WI38 (cell line): ENCODE data around the gene CTAGE1.

ENCODE experiments used
- H3K4me3 ChIP-seq: 2 replicates; pipeline ENCODE4 v1.5.1; 2011; ENCODE audit warnings: low read depth, mild to moderate bottlenecking, control low read depth, low read length
- CTCF ChIP-seq: IDR thresholded peaks from 2 replicates; pipeline ENCODE4 v1.5.1; 2012; ENCODE audit warnings: low read depth, mild to moderate bottlenecking, control low read depth, low read length

CTAGE1 gene

GRCh38 chr18:22447792-22448191, 30.1 kb upstream of the CTAGE1 start:
- TF ChIP-seq CTCF = no peak
- no peak overlapping the region for H3K4me3 ChIP-seq

- TF ChIP-seq CTCF = no peak
- no peak overlapping the region for H3K4me3 ChIP-seq
Observed at GRCh38 chr18:22446911-22447310, 29.2 kb upstream of the CTAGE1 start.

GRCh38 chr18:22446325-22446724, 28.6 kb upstream of the CTAGE1 start:
- no peak for TF ChIP-seq CTCF
- H3K4me3 ChIP-seq = no peak overlapping the region

GRCh38 chr18:22441638-22442037, 23.9 kb upstream of the CTAGE1 start:
- no peak for TF ChIP-seq CTCF
- no peak overlapping the region for H3K4me3 ChIP-seq

- no peak for TF ChIP-seq CTCF
- no peak overlapping the region for H3K4me3 ChIP-seq
Observed at GRCh38 chr18:22439447-22439846, 21.7 kb upstream of the CTAGE1 start.

- TF ChIP-seq CTCF = no peak
- no peak overlapping the region for H3K4me3 ChIP-seq
Observed at GRCh38 chr18:22436136-22436535, 18.4 kb upstream of the CTAGE1 start.

- no peak overlapping the region for H3K4me3 ChIP-seq
Observed at GRCh38 chr18:22434973-22435608, 17.4 kb upstream of the CTAGE1 start.

More at GRCh38 chr18:22434973-22435608, 17.4 kb upstream of the CTAGE1 start:
- TF ChIP-seq CTCF = no peak
